Measurements from ENCODE around the gene CEP152.
"Not testable (repeated sequence)": the region's sequence is repeated elsewhere in the genome, so short reads cannot be mapped to it uniquely, and the experiment has no call there.

Gene CEP152, protein sequence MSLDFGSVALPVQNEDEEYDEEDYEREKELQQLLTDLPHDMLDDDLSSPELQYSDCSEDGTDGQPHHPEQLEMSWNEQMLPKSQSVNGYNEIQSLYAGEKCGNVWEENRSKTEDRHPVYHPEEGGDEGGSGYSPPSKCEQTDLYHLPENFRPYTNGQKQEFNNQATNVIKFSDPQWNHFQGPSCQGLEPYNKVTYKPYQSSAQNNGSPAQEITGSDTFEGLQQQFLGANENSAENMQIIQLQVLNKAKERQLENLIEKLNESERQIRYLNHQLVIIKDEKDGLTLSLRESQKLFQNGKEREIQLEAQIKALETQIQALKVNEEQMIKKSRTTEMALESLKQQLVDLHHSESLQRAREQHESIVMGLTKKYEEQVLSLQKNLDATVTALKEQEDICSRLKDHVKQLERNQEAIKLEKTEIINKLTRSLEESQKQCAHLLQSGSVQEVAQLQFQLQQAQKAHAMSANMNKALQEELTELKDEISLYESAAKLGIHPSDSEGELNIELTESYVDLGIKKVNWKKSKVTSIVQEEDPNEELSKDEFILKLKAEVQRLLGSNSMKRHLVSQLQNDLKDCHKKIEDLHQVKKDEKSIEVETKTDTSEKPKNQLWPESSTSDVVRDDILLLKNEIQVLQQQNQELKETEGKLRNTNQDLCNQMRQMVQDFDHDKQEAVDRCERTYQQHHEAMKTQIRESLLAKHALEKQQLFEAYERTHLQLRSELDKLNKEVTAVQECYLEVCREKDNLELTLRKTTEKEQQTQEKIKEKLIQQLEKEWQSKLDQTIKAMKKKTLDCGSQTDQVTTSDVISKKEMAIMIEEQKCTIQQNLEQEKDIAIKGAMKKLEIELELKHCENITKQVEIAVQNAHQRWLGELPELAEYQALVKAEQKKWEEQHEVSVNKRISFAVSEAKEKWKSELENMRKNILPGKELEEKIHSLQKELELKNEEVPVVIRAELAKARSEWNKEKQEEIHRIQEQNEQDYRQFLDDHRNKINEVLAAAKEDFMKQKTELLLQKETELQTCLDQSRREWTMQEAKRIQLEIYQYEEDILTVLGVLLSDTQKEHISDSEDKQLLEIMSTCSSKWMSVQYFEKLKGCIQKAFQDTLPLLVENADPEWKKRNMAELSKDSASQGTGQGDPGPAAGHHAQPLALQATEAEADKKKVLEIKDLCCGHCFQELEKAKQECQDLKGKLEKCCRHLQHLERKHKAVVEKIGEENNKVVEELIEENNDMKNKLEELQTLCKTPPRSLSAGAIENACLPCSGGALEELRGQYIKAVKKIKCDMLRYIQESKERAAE (N-terminal part only)

GRCh38 chr15:48810414-48811324 is at the start of gene CEP152:
CEP152 (minus strand) TSS chr15:48811069; CDS start chr15:48805649, 5,420 bp downstream.
- DNase-seq: peak; percentile 96

GRCh38 chr15:48859426-48859825 is 48.6 kb upstream of the CEP152 start:
- no peak for DNase-seq

DNA sequence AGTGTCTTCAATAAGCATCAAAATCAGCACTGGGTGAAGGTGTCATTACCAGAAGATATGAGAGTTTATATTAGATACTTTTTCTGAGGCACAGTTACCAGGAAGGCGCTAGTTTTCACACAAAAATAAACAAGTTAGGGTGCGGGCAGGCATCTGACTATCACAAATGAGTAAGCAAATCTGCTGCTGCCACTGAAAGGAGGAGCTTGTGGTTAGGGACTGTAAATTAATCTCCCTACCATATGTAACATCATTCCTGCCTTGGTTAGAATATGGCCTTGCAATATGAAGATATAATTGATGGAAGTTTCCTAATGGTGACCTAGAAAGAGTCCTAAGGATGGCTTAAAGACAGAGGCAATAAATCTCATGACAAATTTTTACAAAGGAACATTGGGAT is 47.5 kb upstream of the CEP152 start:
- no peak for DNase-seq

DNA sequence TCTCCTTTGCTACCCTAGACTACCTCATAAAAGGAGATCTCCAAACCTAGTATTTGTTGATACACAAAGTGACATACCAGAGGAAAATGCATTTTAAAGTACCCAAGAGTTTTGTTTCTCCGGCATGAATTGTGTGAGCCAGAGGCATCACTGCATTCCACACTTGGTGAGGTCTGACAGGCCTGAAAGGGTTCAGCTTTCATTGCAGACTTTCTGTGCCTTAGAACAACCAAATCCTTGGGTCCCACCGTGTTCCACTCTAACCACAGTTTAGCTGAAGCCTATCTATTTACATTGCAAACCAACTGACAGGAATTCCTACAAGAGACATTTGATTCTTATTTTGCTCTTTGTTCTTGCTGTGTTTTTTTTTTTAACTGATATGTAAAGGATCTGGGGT is 46.1 kb upstream of the CEP152 start:
- no peak for DNase-seq

- peak; percentile 27 for DNase-seq
These were observed 44.9 kb upstream of the CEP152 start for GRCh38 chr15:48855501-48856440.

- not testable (repeated sequence) for DNase-seq
These were observed 43.6 kb upstream of the CEP152 start for GRCh38 chr15:48854434-48854833.

DNA sequence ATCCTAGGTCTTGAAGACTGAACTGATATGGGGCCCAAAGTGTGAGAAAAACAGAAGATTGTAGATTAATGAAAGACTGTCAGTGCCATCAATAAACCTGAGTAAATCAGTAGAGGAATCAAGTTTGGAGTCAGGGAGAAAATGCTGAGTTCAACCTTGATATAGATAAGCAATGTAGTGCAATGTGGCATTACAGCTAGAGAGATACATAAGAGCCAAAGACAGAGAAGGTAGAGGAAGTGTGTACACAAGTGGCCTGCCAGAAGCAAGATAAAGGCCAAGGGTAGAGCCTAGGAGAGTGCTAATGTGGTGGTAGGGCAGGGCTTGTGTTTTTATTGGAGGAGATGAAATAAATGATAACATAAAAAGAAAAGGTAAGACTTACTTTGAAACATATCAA is 41.1 kb upstream of the CEP152 start:
- DNase-seq: no peak

GRCh38 chr15:48850648-48851047 is 39.8 kb upstream of the CEP152 start:
- DNase-seq: no peak

DNA sequence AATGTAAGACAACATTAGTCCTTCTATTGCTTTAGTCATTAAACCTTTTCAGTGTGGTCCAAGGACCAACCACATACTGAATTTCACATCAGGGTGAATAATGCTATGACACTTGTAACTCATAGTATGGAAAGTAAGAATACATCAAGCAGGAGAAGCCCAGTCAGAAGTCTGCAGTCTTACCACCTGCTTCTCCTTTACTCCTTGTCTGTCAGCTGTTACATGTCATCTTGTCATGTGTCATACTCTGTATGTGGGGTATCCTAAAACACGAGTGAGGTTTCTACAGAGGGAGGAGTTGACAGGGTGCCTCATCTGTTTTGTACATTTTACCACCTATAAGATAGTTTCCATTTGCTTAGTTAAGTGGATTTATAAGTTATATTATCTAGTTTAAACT is 34.3 kb upstream of the CEP152 start:
- no peak for DNase-seq

GRCh38 chr15:48842501-48842900 is 31.6 kb upstream of the CEP152 start:
- peak; percentile 80 for DNase-seq

- DNase-seq: no peak
These were observed 23.9 kb upstream of the CEP152 start for GRCh38 chr15:48834756-48835155.

DNA sequence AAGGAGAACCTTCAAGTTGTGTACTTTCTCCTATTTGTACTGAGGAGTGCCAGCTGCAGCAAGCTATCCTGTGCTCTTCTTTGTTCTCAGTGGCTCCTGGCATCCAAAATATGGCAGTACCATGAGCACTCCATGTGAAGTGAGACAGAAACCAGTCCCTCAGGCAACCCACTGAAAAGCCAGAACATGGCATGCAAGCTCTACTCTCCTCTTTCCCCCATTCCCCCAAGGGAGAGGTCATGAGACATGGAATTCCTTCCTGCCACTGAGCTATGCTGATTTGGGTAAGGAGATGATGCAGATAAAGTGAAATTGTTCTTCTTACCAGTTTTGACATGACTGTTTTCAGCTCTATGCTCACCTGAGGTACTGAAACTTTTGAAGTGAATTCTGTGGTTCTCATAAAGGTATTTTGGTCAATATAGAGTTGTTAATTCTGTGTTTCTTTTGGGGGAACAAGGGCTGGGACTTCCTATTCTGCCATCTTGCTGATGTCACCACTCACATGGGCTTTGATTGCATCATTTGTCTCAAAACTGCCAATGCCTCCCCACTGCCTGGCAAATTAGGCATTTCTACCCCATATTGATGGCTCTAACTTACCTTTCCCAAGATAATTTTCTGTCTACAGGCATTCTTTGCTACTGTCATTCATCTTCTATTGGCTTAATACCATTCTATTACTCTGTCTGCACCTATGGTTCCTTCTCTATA is 22.8 kb upstream of the CEP152 start:
- DNase-seq: no peak

- DNase-seq: no peak
These were observed 21.8 kb upstream of the CEP152 start for GRCh38 chr15:48832648-48833047.

DNA sequence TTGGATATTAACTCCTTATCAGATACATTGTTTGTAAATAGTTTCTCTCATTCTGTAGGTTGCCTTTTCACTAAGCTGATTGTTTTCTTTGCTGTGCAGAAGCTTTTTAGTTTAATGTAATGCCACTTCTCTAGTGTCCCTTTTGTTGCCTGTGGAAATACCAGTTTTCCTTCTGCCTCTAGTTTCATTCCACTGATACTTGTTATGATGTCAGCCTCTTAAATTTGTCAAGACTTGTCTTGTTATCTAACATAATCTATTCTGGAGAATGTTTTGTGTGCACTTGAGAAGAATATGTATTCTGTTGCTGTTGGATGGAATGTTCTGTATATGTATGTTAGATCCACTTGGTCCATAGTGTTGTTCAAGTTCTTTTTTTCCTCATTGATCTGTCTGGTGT is 18.0 kb upstream of the CEP152 start:
- no peak for DNase-seq

GRCh38 chr15:48828471-48828870 is 17.6 kb upstream of the CEP152 start:
- no peak for DNase-seq

DNA sequence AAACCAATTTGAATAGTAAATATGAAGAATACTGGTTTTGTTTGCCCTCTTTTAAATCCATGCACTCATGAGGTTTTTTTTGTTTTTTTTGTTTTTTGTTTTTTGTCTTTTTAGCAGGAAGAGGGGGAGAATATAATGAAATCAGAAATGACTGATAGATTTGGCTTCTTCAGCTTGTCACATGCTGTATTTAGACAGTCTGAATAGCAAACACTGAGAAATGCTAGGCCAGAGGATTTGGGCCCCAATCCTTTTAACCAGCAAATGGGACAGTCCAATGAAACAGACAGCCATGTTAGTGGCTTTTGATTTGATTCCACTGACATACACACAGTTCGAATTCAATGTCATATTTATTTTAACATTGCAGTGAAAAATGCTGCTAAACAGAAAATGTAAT is 14.2 kb upstream of the CEP152 start:
- DNase-seq: no peak

GRCh38 chr15:48823706-48824105 is 12.8 kb upstream of the CEP152 start:
- no peak for DNase-seq

DNA sequence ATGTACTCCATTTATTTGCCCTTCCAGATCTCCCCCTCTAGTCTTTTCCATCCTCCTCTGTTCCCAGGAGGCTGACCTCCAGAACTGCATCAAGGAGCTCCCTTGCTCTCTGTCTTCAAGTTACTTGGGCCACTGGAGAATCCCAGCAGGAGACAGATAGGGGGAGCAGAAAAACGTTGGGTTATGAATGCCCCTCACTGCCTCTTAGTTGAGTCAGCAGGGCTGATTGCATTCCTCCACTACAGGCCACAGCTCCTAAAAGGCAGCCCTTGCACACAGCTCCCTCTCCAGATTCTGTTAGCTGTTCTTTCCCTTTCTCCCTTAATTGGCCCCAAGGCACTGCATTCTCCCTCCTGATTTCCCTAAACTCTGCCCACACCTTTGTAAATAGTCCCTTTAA is 12.4 kb upstream of the CEP152 start:
- no peak for DNase-seq

DNA sequence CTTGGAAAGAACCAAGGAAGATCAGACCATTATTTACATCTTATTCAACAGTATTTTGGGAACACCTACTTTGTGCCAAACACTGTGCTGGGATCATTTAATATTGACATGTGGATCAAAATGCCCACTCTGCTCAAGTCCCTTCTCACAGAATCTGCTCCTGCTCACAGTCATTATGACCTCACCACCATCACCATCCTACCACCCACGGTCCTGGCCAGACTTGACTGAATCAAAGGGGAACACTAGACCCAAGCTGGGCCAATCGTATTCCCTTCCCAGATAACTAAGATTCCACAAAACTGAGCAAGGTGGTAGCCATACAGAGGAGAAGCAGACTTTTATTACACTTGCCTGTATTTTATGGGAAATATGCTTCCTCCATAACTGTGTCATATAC is 3.4 kb upstream of the CEP152 start:
- DNase-seq: no peak

DNA sequence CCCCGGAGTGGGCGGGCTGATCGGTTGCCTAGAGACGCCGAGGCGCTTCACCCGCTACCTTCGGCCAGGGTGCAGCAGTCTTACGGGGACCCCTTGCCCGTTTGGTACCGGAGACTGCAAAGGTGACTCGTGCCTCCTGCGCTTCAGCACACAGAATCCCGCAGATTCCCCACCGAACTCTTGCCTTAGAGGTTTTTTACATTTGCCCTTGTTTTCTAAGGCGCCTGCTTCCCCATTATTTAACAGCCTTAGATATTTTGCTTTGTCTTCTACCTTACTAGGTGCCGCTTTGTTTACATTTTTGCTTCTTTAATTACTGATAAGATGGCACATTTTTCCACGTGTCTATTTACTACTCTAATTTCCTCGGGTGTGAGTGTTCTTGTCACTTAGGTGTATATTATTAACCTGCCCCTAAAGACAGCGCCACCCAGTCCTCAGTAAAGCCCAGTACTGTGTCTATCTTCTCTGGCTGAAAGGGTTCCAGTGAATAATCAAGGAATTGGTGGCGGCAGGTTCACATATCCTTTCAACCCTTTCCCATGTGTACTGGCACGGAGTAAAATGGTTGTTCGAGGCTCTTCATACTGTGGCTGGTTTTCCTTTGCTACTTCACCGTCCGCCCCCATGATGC is 573 bp upstream of the CEP152 start:
- DNase-seq: no peak
